ENCODE measurements around the gene LEFTY2.
"Not testable (repeated sequence)": the region's sequence is repeated elsewhere in the genome, so short reads cannot be mapped to it uniquely, and the experiment has no call there.

The LEFTY2 gene

DNA sequence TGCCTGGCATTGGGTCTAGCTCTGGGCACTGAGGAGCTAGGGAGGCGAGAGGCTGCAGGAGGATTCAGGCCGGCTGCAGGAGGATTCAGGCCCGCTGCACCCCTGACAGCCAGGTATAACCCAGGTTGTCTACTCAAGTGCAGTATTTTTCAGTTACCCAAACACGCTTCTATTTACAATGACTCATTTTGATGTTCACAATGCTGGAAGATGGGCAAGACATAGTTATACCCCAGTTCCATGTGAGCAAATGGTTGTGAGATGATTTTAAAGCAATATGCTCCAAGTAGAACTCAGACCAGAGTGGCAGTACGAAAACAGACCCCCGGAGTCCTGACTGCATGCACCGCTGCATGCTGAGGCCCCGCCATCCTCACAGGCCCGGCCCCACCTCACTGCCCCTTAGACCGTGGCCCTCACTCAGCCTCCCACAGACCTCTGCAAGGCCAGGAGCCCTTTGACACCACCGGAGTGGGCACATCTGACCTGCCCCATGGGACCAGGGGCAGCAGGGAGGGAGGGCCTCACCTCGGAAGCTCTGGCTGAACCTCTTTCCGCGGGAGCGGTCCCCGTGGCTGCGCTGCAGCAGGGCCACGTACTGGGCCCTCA, 52.6 kb downstream of the LEFTY2 start:
- CTCF ChIA-PET = no interaction called here
- no peak overlapping the region for H3K27ac ChIP-seq
- no peak for DNase-seq (ENCODE audit: low spot score)
- POLR2A ChIA-PET (ENCODE audit: low non-redundant PET) = no interaction called here
- TF ChIP-seq CTCF (conservative IDR thresholded peaks at IDR 0.05; ENCODE audit: low read depth) = no peak

- POLR2A ChIA-PET (ENCODE audit: low non-redundant PET) = interaction anchor here (0.6 kb wide), 1 partner anchor 168 kb away, joined by 4 read pairs; no protein-coding TSS in a partner anchor
- CTCF ChIA-PET; DNase-seq (ENCODE audit: low spot score): not testable (repeated sequence)
Measured at GRCh38 chr1:225887554-225888288, 53.3 kb downstream of the LEFTY2 start.

DNA sequence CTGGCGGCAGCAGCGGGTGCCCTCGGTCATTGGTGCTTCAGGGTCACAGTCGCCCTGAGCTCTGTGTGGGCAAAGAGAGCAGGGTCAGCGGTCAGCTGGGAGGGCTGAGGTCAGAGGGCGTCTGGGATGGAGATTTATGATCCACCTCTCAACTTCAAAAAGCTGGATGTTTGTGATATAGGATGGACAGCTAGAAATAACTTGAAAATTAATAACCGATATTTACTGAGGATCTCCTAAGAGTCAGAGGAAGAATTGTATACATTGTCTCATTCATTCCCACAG, 54.0 kb downstream of the LEFTY2 start:
- no peak for TF ChIP-seq CTCF (conservative IDR thresholded peaks at IDR 0.05; ENCODE audit: low read depth)
- no peak overlapping the region for H3K27ac ChIP-seq
- ChIA-PET CTCF (interaction anchor here (0.7 kb wide), 1 partner anchor 10 kb away, joined by 5 read pairs; no protein-coding TSS in a partner anchor), POLR2A (ENCODE audit: low non-redundant PET) (interaction anchor here (0.5 to 0.6 kb wide), 2 partner anchors 107 to 167 kb away, joined by 4 to 5 read pairs; no protein-coding TSS in a partner anchor)
- no peak for DNase-seq (ENCODE audit: low spot score)

More at GRCh38 chr1:225887554-225888288, 53.3 kb downstream of the LEFTY2 start:
- H3K27ac ChIP-seq = not testable (repeated sequence)
